H9 (cell line): ENCODE data around the gene TNIP3. TPM values are rescaled to one million over a fixed set of nuclear protein-coding genes. Genes with fewer than 3 reads are reported as not detected.

ENCODE experiments used
- DNase-seq: peaks from one replicate; pipeline ENCODE4 v3.0.0-alpha.2; 2017
- H2AFZ ChIP-seq: one replicate; pipeline ENCODE4 v1.6.1; 2013; ENCODE audit warnings: mild to moderate bottlenecking, low read length, control low read depth, moderate library complexity
- H2AK5ac ChIP-seq: 2 replicates; pipeline ENCODE4 v1.6.1; 2013; ENCODE audit warnings: low read length, control low read depth, mixed read lengths; ENCODE audit not compliant: insufficient read length
- H2BK120ac ChIP-seq: one replicate; pipeline ENCODE4 v1.6.1; 2013; ENCODE audit warnings: low read depth, mild to moderate bottlenecking, low read length, control low read depth, inconsistent platforms; ENCODE audit not compliant: poor library complexity, severe bottlenecking
- H2BK12ac ChIP-seq: 2 replicates; pipeline ENCODE4 v1.6.1; 2013; ENCODE audit warnings: low read length, control low read depth, mixed read lengths, low read depth; ENCODE audit not compliant: insufficient read length
- H2BK15ac ChIP-seq: 2 replicates; pipeline ENCODE4 v1.6.1; 2013; ENCODE audit warnings: low read depth, low read length, control low read depth
- H2BK20ac ChIP-seq: one replicate; pipeline ENCODE4 v1.6.1; 2013; ENCODE audit warnings: low read depth, mild to moderate bottlenecking, low read length, control low read depth, inconsistent platforms; ENCODE audit not compliant: poor library complexity, severe bottlenecking
- H2BK5ac ChIP-seq: 2 replicates; pipeline ENCODE4 v1.6.1; 2013; ENCODE audit warnings: low read length, control low read depth, mixed read lengths; ENCODE audit not compliant: insufficient read length
- H3K14ac ChIP-seq: 2 replicates; pipeline ENCODE4 v1.6.1; 2013; ENCODE audit warnings: low read length, control low read depth; ENCODE audit not compliant: insufficient read depth
- H3K18ac ChIP-seq: 2 replicates; pipeline ENCODE4 v1.6.1; 2013; ENCODE audit warnings: low read depth, mild to moderate bottlenecking, mixed read lengths, low read length, control low read depth; ENCODE audit not compliant: insufficient read length
- H3K23ac ChIP-seq: 2 replicates; pipeline ENCODE4 v1.6.1; 2013; ENCODE audit warnings: low read length, control low read depth, mixed read lengths, low read depth; ENCODE audit not compliant: insufficient read length
- H3K23me2 ChIP-seq: 2 replicates; pipeline ENCODE4 v1.6.1; 2013; ENCODE audit warnings: low read depth, mild to moderate bottlenecking, mixed read lengths, low read length, control low read depth; ENCODE audit not compliant: insufficient read length, poor library complexity, severe bottlenecking
- H3K27ac ChIP-seq: 2 replicates; pipeline ENCODE4 v1.5.1; 2013; ENCODE audit warnings: low read length, control low read depth, mixed read lengths, low read depth; ENCODE audit not compliant: insufficient read length
- H3K27me3 ChIP-seq: 2 replicates; pipeline ENCODE4 v1.6.1; 2013; ENCODE audit warnings: low read length, control low read depth, inconsistent platforms; ENCODE audit not compliant: insufficient read depth
- H3K4ac ChIP-seq: 2 replicates; pipeline ENCODE4 v1.6.1; 2013; ENCODE audit warnings: low read depth, mild to moderate bottlenecking, control low read depth, inconsistent platforms, low read length, moderate library complexity
- H3K4me1 ChIP-seq: 2 replicates; pipeline ENCODE4 v1.6.1; 2013; ENCODE audit warnings: low read length, control low read depth, inconsistent platforms; ENCODE audit not compliant: insufficient read depth
- H3K4me2 ChIP-seq: 2 replicates; pipeline ENCODE4 v1.6.1; 2013; ENCODE audit warnings: low read length, control low read depth, mixed read lengths; ENCODE audit not compliant: insufficient read length, insufficient read depth
- H3K56ac ChIP-seq: 2 replicates; pipeline ENCODE4 v1.6.1; 2013; ENCODE audit warnings: low read depth, mild to moderate bottlenecking, mixed read lengths, low read length, control low read depth; ENCODE audit not compliant: insufficient read length
- H3K79me1 ChIP-seq: 2 replicates; pipeline ENCODE4 v1.6.1; 2013; ENCODE audit warnings: low read depth, mild to moderate bottlenecking, moderate library complexity, low read length, control low read depth, inconsistent platforms; ENCODE audit not compliant: insufficient read depth, poor library complexity, severe bottlenecking
- H3K79me2 ChIP-seq: 2 replicates; pipeline ENCODE4 v1.6.1; 2013; ENCODE audit warnings: low read length, control low read depth, inconsistent platforms; ENCODE audit not compliant: insufficient read depth
- H3K9ac ChIP-seq: 2 replicates; pipeline ENCODE4 v1.6.1; 2013; ENCODE audit warnings: low read length, control low read depth, mixed read lengths; ENCODE audit not compliant: insufficient read length; ENCODE audit errors: extremely low read depth
- H3K9me3 ChIP-seq: one replicate; pipeline ENCODE4 v1.6.1; 2013; ENCODE audit warnings: low read depth, low read length, inconsistent platforms; ENCODE audit not compliant: control insufficient read depth
- H3T11ph ChIP-seq: one replicate; pipeline ENCODE4 v1.6.1; 2013; ENCODE audit warnings: mild to moderate bottlenecking, low read length, control low read depth, inconsistent platforms
- H4K20me1 ChIP-seq: one replicate; pipeline ENCODE4 v1.6.1; 2013; ENCODE audit not compliant: control insufficient read depth, insufficient read length, insufficient read depth
- H4K5ac ChIP-seq: 2 replicates; pipeline ENCODE4 v1.6.1; 2013; ENCODE audit warnings: low read depth, mild to moderate bottlenecking, mixed read lengths, low read length, control low read depth; ENCODE audit not compliant: insufficient read length
- H4K8ac ChIP-seq: replicated peaks from 2 replicates; pipeline ENCODE4 v1.6.1; 2013; ENCODE audit warnings: low read length, control low read depth, mixed read lengths, low read depth; ENCODE audit not compliant: insufficient read length
- H4K91ac ChIP-seq: 2 replicates; pipeline ENCODE4 v1.6.1; 2013; ENCODE audit warnings: low read depth, mild to moderate bottlenecking, moderate library complexity, mixed read lengths, low read length, control low read depth; ENCODE audit not compliant: insufficient read length
- H3K27ac Mint-ChIP-seq, 3 experiments: 2 replicates in 2 of 3; 3 replicates in 1 of 3; pipeline ENCODE4 v1.8.0; 2020 to 2021; ENCODE audit warnings: mixed read lengths in 3 of 3, mild to moderate bottlenecking in 1 of 3, moderate library complexity in 1 of 3
- H3K27me3 Mint-ChIP-seq: 2 replicates; pipeline ENCODE4 v1.8.0; 2021; ENCODE audit warnings: low read depth, mild to moderate bottlenecking, moderate library complexity, mixed read lengths
- H3K36me3 Mint-ChIP-seq, 3 experiments: 2 replicates in 2 of 3; 3 replicates in 1 of 3; pipeline ENCODE4 v1.8.0; 2020 to 2021; ENCODE audit warnings: low read depth in 3 of 3, mixed read lengths in 3 of 3; ENCODE audit not compliant: insufficient read depth in 1 of 3
- H3K4me1 Mint-ChIP-seq, 2 experiments: 2 replicates each; pipeline ENCODE4 v1.8.0; 2020; ENCODE audit warnings: mixed read lengths in 2 of 2
- H3K4me3 Mint-ChIP-seq, 2 experiments: 2 replicates in 1 of 2; 3 replicates in 1 of 2; pipeline ENCODE4 v1.8.0; 2020 to 2021; ENCODE audit warnings: mild to moderate bottlenecking in 2 of 2, mixed read lengths in 2 of 2, moderate library complexity in 1 of 2
- H3K9me3 Mint-ChIP-seq, 2 experiments: 2 replicates in 1 of 2; 3 replicates in 1 of 2; pipeline ENCODE4 v1.8.0; 2020; ENCODE audit warnings: mild to moderate bottlenecking in 2 of 2, mixed read lengths in 2 of 2, moderate library complexity in 1 of 2
- CTCF ChIP-seq: fragments of 200-600 bp; sonication (generic); conservative IDR thresholded peaks from 3 replicates; pipeline ENCODE4 v1.8.0; 2021; ENCODE audit warnings: antibody characterized with exemption, mild to moderate bottlenecking
- WGBS: extraction: QIAGEN DNeasy Blood & Tissue Kit; methylation state at CpG from one replicate; pipeline ENCODE4 v1.1.7; 2013; ENCODE audit warnings: missing lambda C conversion rate, low lambda C conversion rate, mixed read lengths; ENCODE audit not compliant: insufficient read length; ENCODE audit errors: extremely low coverage; 5-methylcytosine and 5-hydroxymethylcytosine counted together
- total RNA-seq: library from RNA; stranded (reverse); gene quantifications from 2 replicates; pipeline ENCODE4 v1.2.1, GENCODE V29; 2021

TNIP3 gene
- total RNA-seq, 1 experiment from 2014 or later = not detected

GRCh38 chr4:121192480-121192879 lies 28.4 kb upstream of the TNIP3 start:
- Histone ChIP-seq H3K4ac (no peak overlapping the region), H2BK12ac (no peak overlapping the region), H2AK5ac (no peak overlapping the region), H3K14ac (no peak overlapping the region), H2BK5ac (no peak overlapping the region), H3K4me1 (peaks cover 5% of the 10 kb centered on the region; the same call in 1 of the 2 replicates), H2BK120ac (no peak overlapping the region), H3K27me3 (no peaks in the 10 kb centered on the region), H3K23ac (no peak overlapping the region), H3K56ac (no peak overlapping the region), H3K27ac (no peak overlapping the region), H3K9ac (no peak overlapping the region), H2BK20ac (no peak overlapping the region), H4K5ac (no peak overlapping the region), H4K91ac (no peak overlapping the region), H4K8ac (no peak overlapping the region), H3T11ph (no peak overlapping the region), H3K79me2 (no peaks in the 10 kb centered on the region), H3K79me1 (no peaks in the 10 kb centered on the region), H4K20me1 (no peaks in the 10 kb centered on the region), H2BK15ac (no peak overlapping the region), H3K23me2 (no peaks in the 10 kb centered on the region), H3K4me2 (no peak overlapping the region), H3K18ac (no peak overlapping the region), H3K9me3 (no peaks in the 10 kb centered on the region), H2AFZ (no peak overlapping the region)
- Mint-ChIP-seq H3K4me1 (peaks cover 13% of the 10 kb centered on the region in 2 experiments), H3K4me3 (no peak overlapping the region), H3K9me3 (no peaks in the 10 kb centered on the region), H3K27me3 (no peaks in the 10 kb centered on the region), H3K36me3 (no peaks in the 10 kb centered on the region), H3K27ac (no peak overlapping the region)
- DNase-seq = no peak
- WGBS = no CpG with 5 or more reads among the region's 6 CpGs
- peak; percentile 83 for TF ChIP-seq CTCF
